PC-9 (cell line): ENCODE data around the gene PDE1C.

Experiments
- EZH2 ChIP-seq: fragments of 200-600 bp; sonication (generic); IDR thresholded peaks from 2 replicates; pipeline ENCODE4 v1.8.0; 2017; ENCODE audit warnings: antibody characterized with exemption, low read depth
- TF ChIP-seq, protein P1 (sequence below): fragments of 200-600 bp; sonication (generic); conservative IDR thresholded peaks from 2 replicates; pipeline ENCODE4 v1.6.1; 2017; ENCODE audit warnings: mixed run types, antibody characterized with exemption, mild to moderate bottlenecking, moderate library complexity

DNA sequence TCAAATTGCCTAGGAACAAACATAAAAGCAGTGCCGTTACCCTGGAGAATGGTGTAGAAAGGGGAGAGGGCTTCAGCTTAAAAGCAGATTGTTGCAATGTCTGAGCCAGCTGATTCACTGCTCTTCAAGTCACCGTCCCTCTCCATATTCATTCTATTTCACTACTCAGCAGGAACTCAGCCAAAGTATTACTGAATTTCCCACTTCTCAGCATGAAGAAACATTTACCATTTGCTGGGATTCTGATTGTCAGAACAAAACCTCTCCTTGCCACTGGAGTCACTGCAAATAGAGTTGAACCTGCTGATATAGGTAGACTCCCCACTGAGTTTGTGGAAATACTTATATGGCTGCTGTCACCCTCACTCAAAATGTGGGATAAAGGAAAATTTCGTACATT lies 311.5 kb downstream of the PDE1C start:
- TF ChIP-seq, protein P1, sequence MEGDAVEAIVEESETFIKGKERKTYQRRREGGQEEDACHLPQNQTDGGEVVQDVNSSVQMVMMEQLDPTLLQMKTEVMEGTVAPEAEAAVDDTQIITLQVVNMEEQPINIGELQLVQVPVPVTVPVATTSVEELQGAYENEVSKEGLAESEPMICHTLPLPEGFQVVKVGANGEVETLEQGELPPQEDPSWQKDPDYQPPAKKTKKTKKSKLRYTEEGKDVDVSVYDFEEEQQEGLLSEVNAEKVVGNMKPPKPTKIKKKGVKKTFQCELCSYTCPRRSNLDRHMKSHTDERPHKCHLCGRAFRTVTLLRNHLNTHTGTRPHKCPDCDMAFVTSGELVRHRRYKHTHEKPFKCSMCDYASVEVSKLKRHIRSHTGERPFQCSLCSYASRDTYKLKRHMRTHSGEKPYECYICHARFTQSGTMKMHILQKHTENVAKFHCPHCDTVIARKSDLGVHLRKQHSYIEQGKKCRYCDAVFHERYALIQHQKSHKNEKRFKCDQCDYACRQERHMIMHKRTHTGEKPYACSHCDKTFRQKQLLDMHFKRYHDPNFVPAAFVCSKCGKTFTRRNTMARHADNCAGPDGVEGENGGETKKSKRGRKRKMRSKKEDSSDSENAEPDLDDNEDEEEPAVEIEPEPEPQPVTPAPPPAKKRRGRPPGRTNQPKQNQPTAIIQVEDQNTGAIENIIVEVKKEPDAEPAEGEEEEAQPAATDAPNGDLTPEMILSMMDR, result no peak
- no peak for TF ChIP-seq EZH2
